Right lobe of liver (tissue), 6 donors: Measurements from ENCODE around the gene UGT1A4. TPM values are rescaled to one million over a fixed set of nuclear protein-coding genes. Genes with fewer than 3 reads are reported as not detected.

Source experiments
- ATAC-seq, 4 donors: fragments of 200-7000 bp; cut with Tn5 transposase; one replicate each; pipeline ENCODE4 v1.9.1; 2020; ENCODE audit warnings: mild to moderate bottlenecking in 4 of 4, moderate library complexity in 4 of 4
- DNase-seq, 3 donors: peaks; one replicate each; pipeline ENCODE4 v3.0.0-alpha.2; 2020
- H3K27ac ChIP-seq, 3 donors: fragments of 200-600 bp; one replicate each; pipeline ENCODE4 v1.8.0; 2022
- H3K27me3 ChIP-seq, 2 donors: fragments of 200-600 bp; one replicate each; pipeline ENCODE4 v1.8.0; 2022
- H3K36me3 ChIP-seq, 4 donors: fragments of 200-600 bp; sonication (generic) in 1 of 4; one replicate each; pipeline versions ENCODE4 v1.5.1 to v1.8.0; 2017 to 2022; ENCODE audit warnings: control low read depth in 1 of 4
- H3K4me1 ChIP-seq, 4 donors: fragments of 200-600 bp; sonication (generic) in 1 of 4; one replicate each; pipeline versions ENCODE4 v1.5.1 to v1.8.0; 2017 to 2022; ENCODE audit warnings: control low read depth in 1 of 4
- H3K4me3 ChIP-seq, 3 donors: fragments of 200-600 bp; one replicate each; pipeline ENCODE4 v1.8.0; 2022
- H3K9me3 ChIP-seq, 4 donors: fragments of 200-600 bp; sonication (generic) in 1 of 4; one replicate each; pipeline versions ENCODE4 v1.5.1 to v1.8.0; 2017 to 2022; ENCODE audit warnings: control low read depth in 1 of 4
- CTCF ChIP-seq, 4 donors: fragments of 200-600 bp in 3 of 4; fragments of 450-650 bp in 1 of 4; IDR thresholded peaks; one replicate each; pipeline versions ENCODE4 v1.5.1 to v1.8.0; 2016 to 2022; ENCODE audit warnings: antibody characterized with exemption in 4 of 4, mild to moderate bottlenecking in 2 of 4
- POLR2A ChIP-seq: fragments of 450-650 bp; IDR thresholded peaks from one replicate; pipeline ENCODE4 v1.6.1; 2017; ENCODE audit warnings: antibody characterized with exemption, mild to moderate bottlenecking
- WGBS: methylation state at CpG from one replicate; pipeline ENCODE4 v1.1.6; 2018; ENCODE audit warnings: low coverage, low lambda C conversion rate; ENCODE audit not compliant: insufficient coverage; ENCODE audit errors: missing lambda C conversion rate; 5-methylcytosine and 5-hydroxymethylcytosine counted together
- intact Hi-C, 2 donors: fragments of 100-400 bp; cut with DNase I; formaldehyde crosslinking; loops; one replicate each; pipeline versions ENCODE4 v1.11.2 to v1.14.1; 2022
- total RNA-seq, 6 experiments: library from RNA; depleted of rRNA in 2 of 6; stranded (reverse); fragments of >200 nt in 2 of 6; fragmentation: NEBNext Ultra II Directional in 3 of 6; extraction: Animal tissue kit (Norgen Biotek cat#: 25700) in 3 of 6; gene quantifications; one replicate each; pipeline versions ENCODE4 v1.1.0 to v1.2.4, GENCODE V29; 2016 to 2023
- donor health status: DM: no; HTN: yes; CAD: no.
- donor health status: DM: no; HTN: no; CAD: no.
- donor health status: DM: no; HTN: no; CAD: no.
- donor health status: DM: no; HTN: yes; CAD: no.
- donor health status: DM: no; HTN: yes; CAD: no.

Gene UGT1A4
- total RNA-seq, 6 experiments from 2014 or later = 98.7 to 1,011 (median 214) TPM

DNA sequence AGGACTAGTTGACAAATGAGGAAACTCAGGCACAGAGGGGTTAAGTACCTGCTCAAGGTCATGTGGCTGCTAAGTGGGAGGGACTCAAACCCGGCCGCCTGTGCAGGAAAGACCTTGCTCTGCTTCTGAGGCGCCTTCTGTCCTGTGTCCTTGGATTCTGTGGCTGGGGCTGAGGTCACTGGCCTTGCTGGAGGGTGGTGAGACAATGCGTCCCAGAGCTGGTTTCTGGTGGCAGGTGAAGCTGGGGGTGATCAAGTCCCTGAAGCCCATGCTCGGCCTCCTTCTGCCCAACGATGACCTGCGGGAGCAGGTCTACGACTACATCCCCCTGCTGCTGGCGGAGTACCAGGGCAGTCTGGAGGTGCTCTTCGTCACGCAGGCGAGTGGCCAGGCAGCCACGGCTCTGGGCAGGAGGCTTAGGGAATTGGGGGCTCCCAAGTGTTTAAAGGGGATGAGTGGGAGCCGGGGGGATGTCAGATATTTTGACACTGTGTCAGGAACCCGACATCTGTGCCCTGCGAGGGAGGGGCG is 75.7 kb downstream of the UGT1A4 start:
- H3K9me3 ChIP-seq = no peaks in the 10 kb centered on the region
- ATAC-seq = no peak
- no peaks in the 10 kb centered on the region for H3K27me3 ChIP-seq
- intact Hi-C loops = no loop called here
- no peak for TF ChIP-seq CTCF (IDR thresholded peaks at IDR 0.05)
- TF ChIP-seq POLR2A = no peak
- no peak for DNase-seq
- H3K27ac ChIP-seq = no peak overlapping the region
- WGBS = 92% methylated on average over 4 of the region's 17 CpGs
- no peaks in the 10 kb centered on the region for H3K4me1 ChIP-seq
- no peak overlapping the region for H3K4me3 ChIP-seq
- no peaks in the 10 kb centered on the region for H3K36me3 ChIP-seq

DNA sequence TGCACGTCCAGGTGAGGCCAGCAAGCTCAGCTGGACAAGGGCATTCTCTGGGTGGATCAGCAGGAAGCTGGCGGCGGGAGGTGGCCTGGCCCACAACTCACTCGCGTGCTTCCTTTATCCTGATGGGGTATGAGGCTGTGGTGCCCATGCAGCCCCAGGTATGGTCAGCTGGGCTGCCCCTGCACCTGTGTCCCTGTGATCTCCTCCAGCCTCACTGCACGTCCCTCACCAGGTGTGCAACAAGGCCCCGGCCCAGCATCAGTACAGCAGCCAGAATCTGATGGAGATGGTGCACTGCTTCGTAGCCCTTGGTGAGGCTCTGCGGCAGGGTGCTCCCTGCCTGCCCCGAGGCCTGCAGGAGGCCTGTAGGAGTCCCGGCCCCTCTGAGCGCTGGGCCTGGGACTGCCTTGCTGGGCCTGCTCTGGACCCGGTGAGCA is 77.2 kb downstream of the UGT1A4 start:
- TF ChIP-seq POLR2A (no peak), CTCF (IDR thresholded peaks at IDR 0.05) (no peak)
- no peaks in the 10 kb centered on the region for H3K9me3 ChIP-seq
- ATAC-seq = no peak
- no peak overlapping the region for H3K4me3 ChIP-seq
- DNase-seq = no peak
- no peaks in the 10 kb centered on the region for H3K27me3 ChIP-seq
- WGBS = 94% methylated on average over 5 of the region's 13 CpGs
- no peaks in the 10 kb centered on the region for H3K4me1 ChIP-seq
- no peak overlapping the region for H3K27ac ChIP-seq
- no peaks in the 10 kb centered on the region for H3K36me3 ChIP-seq
- intact Hi-C loops = no loop called here

DNA sequence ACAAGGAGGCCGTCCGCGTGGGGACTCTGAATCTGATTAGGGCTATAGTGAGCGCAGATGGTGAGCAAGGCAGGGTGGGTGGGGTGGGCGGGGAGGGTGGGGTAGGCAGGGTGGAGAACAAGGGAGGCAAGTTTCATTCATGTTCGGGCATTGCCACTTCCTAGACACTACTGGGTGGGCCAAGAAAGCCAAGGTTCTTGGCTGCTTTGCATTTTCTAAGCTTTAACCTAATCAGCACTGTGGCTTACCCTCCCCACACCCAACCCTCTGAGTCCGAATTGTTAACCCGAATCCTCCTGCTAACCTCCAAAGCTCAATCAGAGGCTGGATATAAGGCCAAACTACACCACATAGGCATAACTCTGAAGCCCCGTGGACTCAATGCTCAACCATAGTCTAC is 77.7 kb downstream of the UGT1A4 start:
- H3K27me3 ChIP-seq = no peaks in the 10 kb centered on the region
- no peaks in the 10 kb centered on the region for H3K36me3 ChIP-seq
- ATAC-seq (no peak), DNase-seq (no peak)
- 91% methylated on average over 8 of the region's 9 CpGs for WGBS
- H3K27ac ChIP-seq = no peak overlapping the region
- no peak overlapping the region for H3K4me3 ChIP-seq
- H3K4me1 ChIP-seq = no peaks in the 10 kb centered on the region
- H3K9me3 ChIP-seq = no peaks in the 10 kb centered on the region
- TF ChIP-seq POLR2A (no peak), CTCF (IDR thresholded peaks at IDR 0.05) (no peak)
- intact Hi-C loops = no loop called here

DNA sequence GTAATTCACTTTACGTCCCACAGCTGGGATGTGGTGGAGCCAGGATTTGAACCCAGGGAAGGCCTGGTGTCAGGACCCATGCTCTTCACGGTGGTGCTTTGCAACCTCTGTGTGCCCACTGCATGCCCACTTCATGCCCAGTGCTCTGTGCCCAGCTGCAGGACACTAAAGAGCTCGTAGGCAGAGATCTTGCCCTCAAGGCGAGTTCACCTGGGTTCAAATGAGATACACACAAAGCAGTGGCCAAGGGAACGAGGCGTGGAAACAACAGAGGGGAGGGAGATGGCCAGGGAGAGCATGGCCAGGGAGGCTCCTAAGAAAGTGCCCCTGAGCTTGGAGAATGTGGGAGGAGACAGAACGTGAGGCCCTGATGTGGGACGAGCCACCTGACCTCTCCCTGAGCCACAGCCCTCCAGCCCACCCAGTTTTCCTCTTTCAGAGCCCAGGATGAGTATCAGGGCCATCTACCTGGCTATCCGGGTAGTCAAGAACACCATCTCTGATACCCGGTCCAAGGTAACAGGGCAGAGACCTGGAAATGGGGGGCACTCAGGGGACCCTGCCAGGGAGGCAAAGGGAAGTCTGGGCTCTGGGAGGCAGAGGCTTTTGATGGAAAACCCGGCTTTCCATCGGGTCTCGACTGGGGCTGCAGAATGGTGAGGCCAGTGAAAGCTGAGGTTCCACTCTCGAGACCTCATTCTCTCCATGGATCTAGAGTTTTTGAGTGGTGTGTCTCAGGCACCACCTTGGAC is 80.0 kb downstream of the UGT1A4 start:
- Histone ChIP-seq H3K27me3 (no peaks in the 10 kb centered on the region), H3K36me3 (no peaks in the 10 kb centered on the region), H3K4me1 (no peaks in the 10 kb centered on the region), H3K9me3 (no peaks in the 10 kb centered on the region), H3K27ac (no peak overlapping the region), H3K4me3 (no peak overlapping the region)
- no peak for ATAC-seq
- intact Hi-C loops = no loop called here
- 75% methylated on average over 5 of the region's 14 CpGs for WGBS
- DNase-seq = no peak
- TF ChIP-seq POLR2A (no peak), CTCF (IDR thresholded peaks at IDR 0.05) (no peak)
